ENCODE results near the gene NCOA6.
A peak's percentile ranks its signal among the peaks of the same experiment; 100 is the strongest.

NCOA6 gene

DNA sequence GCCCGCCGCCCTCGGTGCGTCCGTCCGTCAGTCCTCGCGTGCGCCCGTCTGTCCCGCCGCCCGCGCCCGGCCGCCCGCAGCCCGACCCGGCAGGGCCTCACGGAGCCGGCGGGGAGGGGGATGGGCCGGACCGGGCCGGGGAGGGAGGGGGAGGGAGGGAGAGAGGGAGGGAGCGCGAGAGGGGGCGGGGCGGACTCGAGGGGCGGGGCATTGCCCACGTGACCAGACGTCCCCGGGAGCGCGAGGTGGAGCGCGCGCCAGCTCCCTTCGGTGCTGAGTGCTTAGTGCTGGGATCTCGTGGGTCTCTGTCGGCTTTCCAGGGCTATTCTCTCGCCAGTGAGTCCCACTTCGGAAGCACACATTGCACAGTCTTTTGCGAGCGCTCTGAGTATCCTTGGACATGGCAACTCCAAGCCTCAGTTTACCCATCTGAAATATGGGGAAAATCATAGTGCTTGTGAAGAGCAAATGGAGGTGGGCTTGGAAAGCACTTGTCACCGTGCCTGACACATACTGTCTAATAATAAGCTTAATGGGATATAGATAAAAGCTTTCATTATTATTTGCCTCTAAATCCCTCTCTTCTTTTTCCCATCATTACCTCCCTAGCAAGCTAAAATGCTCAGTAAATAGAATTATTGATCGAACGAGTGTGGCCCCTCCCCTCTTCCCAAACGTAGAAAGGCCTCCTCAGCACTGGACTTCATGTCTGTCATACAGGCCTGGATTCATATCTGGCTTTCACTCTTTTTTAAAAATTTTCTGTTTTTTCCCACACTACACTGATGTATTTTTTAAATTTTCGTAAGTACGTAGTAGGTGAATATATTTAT lies at the start of gene NCOA6:
Gene NCOA6, minus strand, starts transcription at position 122 of the 833 bp plus-strand sequence. CDS start 43,296 bp downstream, outside the sequence.
- DNase-seq (ENCODE audit: low spot score), result peak; percentile 89

GRCh38 chr20:34874094-34874654 lies 48.7 kb upstream of the NCOA6 start:
- DNase-seq (ENCODE audit: low spot score), result peak; percentile 56

GRCh38 chr20:34873583-34874093 lies 48.2 kb upstream of the NCOA6 start:
- DNase-seq (ENCODE audit: low spot score), result no peak

GRCh38 chr20:34872622-34873224 lies 47.3 kb upstream of the NCOA6 start, which contains the start of gene GGT7:
GGT7 (minus strand) TSS chr20:34872856; CDS start chr20:34872815, 41 bp downstream.
- DNase-seq (ENCODE audit: low spot score), result peak; percentile 88

- DNase-seq (ENCODE audit: low spot score), result no peak
These were observed 46.6 kb upstream of the NCOA6 start for GRCh38 chr20:34871966-34872621.

GRCh38 chr20:34871320-34871926 lies 46.0 kb upstream of the NCOA6 start:
- DNase-seq (ENCODE audit: low spot score), result no peak

DNA sequence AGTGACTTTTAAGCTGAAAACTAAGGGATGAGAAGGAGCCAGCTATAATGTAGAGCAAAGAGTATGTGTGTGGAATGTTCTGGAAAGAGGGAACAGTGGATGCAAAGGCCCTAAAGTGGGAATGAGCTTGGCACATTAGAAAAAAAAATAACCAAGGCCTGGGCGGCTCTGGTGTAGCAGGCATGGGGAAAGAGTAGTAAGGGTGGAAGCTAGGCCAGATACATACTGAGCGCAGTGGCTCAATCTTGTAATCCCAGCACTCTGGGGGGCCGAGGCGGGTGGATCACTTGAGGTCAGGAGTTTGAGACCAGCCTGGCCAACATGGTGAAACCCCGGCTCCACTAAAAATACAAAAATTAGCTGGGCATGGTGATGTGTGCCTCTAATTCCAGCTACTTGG lies 38.8 kb upstream of the NCOA6 start:
- no peak for DNase-seq (ENCODE audit: low spot score)

- DNase-seq (ENCODE audit: low spot score), result no peak
These were observed 38.0 kb upstream of the NCOA6 start for GRCh38 chr20:34863421-34863965.

DNA sequence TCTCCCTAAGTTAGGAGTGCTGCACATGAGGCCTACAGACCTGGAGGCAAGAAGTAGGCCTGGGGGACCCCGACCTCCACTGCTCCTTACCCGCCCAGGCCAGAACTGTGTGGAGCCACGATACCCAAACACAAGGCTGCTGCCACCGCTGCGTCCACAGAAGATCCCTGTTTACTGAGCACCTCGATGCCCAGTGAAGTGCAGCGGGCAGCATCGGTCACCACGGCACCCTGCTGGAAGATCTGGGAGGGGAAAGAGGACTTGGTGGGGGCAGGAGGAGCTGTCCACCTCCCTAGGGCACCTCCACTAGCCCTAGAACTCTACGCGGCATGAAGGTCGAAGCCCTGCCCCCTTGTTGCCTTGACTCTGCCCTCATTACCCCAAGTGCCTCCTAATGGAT lies 37.3 kb upstream of the NCOA6 start:
- DNase-seq (ENCODE audit: low spot score), result no peak

GRCh38 chr20:34861386-34862084 lies 36.1 kb upstream of the NCOA6 start:
- DNase-seq (ENCODE audit: low spot score), result no peak

- no peak for DNase-seq (ENCODE audit: low spot score)
These were observed 34.5 kb upstream of the NCOA6 start for GRCh38 chr20:34859826-34860545.

DNA sequence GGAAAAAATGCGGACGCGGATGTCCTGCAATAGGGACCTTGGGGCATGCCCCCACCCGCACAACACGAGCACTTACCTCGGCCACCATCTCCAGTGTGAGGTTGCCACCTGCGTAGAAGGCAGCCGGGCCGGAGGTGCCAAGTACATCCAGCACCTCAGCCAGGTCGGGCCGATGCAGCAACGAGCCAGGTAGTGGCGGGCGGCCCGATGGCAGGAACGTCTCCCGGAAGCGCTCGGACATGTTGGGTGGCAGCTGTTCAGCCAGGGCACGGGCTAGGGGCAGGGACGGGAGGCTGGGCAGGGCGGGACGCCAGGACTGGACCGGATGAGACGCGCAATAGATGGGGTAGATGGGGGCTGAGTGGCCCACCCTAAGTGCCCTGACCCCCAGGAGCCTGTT lies 33.9 kb upstream of the NCOA6 start:
- DNase-seq (ENCODE audit: low spot score), result no peak

DNA sequence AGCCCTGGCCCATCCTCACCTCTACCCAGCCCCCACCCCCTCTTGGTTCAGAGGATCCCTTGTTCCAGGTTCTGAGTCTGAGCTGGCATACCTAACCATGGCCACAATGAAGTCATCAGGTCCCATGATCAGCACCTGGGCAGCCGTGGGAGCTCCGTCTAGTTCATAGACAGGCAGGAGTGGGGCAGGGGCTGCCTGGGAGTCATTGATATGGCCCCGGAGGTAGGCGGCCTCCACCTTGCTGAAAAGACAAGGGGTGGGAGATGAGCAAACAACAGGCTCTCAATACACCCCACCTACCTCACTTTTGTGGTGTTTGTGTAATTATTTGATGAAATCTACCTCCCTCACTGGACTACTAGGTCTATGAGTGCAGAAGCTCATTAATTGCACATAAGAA lies 26.8 kb upstream of the NCOA6 start:
- DNase-seq (ENCODE audit: low spot score), result no peak

- DNase-seq (ENCODE audit: low spot score), result no peak
These were observed 25.5 kb upstream of the NCOA6 start for GRCh38 chr20:34850969-34851368.

DNA sequence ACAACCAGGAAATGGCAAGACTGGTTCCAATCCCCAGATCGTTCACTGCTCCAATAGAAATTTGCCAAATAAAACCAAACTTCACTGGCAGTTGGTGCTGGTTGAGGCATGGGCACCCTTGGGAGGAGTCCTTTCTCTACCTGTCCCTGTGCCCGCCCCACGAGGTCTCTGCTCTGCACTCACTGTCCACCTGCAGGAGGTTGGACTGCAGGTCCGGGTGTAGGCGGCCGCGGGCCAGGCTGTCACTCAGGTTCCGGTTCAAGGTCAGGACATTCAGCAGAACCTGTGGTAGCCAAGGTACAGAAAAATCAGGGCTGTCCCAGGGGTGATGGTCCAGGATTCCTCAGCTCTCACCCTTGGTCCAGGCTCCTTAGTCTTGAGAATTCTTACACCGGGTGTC lies 24.3 kb upstream of the NCOA6 start:
- DNase-seq (ENCODE audit: low spot score), result no peak

DNA sequence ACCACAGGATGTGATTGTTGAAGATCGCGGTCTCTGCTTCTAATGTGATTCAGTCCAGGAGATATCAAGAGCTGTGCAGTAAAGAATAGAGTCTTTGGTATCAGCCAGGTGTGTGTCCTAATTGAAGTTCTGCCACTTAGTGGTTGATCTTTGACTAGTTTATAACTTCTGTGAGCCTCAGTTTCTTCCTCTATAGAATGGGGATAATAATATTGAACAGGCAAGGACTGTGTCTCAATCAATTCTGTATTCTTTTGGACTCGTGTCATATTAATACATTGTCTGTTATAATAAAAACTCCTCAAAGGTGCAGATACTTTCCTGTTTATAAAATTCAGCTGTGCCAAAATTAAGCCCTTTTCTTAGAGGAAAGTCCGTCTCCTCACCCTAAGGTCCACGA lies 23.1 kb upstream of the NCOA6 start:
- DNase-seq (ENCODE audit: low spot score), result no peak

DNA sequence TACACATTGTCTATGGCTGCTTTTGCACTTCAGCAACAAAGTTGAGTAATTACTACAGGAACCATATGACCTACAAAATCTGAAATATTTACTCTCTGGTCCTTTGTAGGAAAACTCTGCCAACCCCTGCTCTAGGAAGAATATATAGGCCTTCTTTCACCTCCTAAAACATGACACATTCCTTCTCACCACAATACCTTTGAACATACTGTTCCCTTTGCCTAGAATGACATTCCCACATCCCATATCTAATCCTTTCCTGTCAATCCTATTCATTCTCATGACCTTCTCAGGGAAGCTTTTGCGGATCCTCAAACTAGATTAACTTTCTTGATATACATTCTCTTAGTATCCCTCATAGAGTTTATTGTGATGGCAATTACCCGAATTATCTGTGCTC lies 18.0 kb upstream of the NCOA6 start:
- no peak for DNase-seq (ENCODE audit: low spot score)

- DNase-seq (ENCODE audit: low spot score), result no peak
These were observed 16.7 kb upstream of the NCOA6 start for GRCh38 chr20:34842143-34842542.

DNA sequence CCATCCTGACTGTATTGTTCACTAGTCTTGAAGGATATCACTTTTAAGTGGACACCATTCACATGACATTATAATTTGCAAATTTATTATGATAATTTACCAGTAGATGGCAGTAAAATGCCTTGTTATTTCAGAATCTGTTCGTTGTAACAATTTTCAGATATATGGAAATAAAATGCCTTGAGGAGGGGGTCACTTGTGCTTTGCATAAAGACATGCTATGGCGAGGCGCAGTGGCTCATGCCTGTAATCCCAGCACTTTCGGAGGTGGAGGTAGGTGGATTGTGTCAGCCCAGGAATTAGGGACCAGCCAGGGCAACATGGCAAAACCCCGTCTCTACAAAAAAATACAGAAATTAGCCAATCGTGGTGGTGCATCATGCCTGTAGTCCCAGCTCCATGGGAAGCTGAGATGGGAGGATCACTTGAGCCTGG lies 9.0 kb upstream of the NCOA6 start:
- peak; percentile 28 for DNase-seq (ENCODE audit: low spot score)

DNA sequence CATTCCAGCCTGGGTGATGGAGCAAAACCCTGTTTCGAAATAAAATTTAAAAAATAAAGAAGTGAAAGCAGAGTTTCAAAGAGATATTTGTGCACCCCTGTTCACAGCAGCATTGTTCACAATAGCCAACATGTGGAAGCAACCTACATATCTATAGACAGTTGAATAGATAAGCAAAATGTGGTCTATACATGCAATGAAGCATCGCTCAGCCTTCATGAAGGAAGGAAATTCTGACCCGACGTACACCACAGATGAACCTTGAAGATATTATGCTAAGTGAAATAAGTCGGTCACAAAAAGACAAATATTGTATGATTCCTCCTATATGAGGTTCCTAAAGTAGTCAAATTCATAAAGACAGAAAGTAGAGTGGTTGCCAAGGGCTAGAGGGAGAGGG lies 6.5 kb upstream of the NCOA6 start:
- no peak for DNase-seq (ENCODE audit: low spot score)

Measured in germinal center (tissue), 1 donor.